HG02642 (cell line): Measurements from ENCODE around the gene PAX5.

Experiments used
- ATAC-seq: cut with Tn5 transposase; IDR thresholded peaks from one replicate; pipeline ENCODE4 v1.9.1; 2021; ENCODE audit warnings: mild to moderate bottlenecking; ENCODE audit not compliant: unreplicated experiment, poor library complexity

PAX5 gene

DNA sequence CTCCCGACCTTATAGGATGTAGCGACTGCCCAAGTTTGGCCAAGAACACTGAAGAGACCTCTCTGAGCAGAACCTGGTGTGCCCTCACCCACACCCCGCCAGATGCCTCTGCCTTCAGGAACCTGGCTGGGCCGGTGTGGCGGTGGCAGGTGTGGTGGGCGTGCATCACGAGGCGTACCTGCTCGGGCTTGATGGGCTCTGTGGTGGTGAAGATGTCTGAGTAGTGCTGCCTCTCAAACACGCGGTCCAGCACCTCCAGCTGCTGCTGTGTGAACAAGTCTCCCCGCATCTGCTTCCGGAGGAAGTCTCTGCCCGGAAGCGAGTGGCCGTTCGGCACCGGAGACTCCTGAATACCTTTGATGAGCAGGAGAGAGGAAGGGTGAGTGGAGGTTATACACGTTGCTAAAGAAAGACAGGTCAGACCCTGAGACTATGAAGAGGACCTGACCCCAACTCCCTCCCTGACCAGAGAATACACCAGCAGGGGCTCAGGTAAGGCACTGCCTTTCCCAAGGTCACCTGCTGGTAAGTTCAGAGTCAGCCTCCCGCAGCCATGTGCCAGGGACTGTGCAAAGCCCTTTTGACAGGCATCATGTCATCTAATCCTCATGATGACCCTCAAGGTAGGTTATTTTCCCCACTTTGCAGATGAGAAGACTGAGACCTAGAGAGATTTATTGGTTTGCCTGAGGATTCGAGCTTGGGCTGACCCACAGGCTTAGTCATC is 67.5 kb downstream of the PAX5 start:
- no peak for ATAC-seq

DNA sequence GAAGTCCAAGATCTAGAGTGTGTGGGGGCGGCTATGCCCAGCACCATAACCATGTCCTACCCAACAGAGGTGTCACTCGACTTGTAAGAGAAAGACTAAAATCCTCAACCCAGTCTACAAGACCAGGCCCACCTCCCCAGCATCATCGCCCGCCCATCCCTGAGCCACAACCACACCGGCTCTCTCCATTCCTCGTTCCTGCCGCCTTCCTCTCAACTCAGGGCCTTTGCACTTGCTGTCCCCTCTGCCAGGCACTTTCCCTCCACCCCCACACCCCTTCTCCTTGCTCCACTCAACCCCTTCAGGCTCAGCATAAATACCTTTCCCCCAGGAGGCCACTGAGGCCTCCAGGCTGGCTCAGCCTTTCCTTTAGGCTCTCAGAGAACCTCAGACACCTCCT is 69.3 kb downstream of the PAX5 start:
- ATAC-seq, result no peak

DNA sequence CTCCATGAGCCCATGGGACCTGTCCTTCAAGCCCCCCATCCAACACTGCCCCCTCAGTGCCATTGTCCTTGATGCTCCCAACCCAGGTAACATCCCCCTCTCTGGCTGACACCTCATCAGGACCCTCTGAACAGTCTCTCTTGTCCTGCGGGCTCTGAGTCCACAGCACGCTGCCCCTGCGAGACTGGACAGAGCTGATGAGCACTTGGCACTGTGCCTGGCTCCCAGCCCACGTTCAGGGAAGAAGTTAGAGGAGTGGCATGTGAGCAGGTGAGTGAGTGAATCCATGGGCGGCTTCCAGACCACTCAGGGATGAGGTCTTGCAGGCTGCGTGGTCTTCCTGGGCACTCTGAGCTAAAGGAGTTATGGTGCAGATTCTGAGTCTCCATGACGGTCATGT is 70.7 kb downstream of the PAX5 start:
- no peak for ATAC-seq

DNA sequence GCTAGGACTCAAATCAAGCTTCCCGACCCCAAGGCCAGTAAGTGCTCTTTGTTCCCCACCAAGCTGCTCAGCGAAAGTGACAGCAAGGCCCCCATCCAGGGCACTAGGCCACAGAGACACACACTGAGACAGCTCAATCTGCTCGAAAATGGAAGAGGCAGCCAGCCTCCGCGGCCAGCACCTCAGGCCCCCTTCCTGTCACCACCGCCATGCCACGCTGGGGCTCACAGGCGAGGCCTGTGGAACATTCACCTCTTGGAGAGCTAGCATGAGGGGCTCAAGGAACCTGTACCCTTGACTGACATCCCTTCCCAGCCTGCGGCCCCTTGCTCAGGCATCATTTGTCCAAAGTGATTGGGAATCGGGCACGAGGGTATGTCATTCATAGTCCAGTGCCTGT is 71.4 kb downstream of the PAX5 start:
- no peak for ATAC-seq

DNA sequence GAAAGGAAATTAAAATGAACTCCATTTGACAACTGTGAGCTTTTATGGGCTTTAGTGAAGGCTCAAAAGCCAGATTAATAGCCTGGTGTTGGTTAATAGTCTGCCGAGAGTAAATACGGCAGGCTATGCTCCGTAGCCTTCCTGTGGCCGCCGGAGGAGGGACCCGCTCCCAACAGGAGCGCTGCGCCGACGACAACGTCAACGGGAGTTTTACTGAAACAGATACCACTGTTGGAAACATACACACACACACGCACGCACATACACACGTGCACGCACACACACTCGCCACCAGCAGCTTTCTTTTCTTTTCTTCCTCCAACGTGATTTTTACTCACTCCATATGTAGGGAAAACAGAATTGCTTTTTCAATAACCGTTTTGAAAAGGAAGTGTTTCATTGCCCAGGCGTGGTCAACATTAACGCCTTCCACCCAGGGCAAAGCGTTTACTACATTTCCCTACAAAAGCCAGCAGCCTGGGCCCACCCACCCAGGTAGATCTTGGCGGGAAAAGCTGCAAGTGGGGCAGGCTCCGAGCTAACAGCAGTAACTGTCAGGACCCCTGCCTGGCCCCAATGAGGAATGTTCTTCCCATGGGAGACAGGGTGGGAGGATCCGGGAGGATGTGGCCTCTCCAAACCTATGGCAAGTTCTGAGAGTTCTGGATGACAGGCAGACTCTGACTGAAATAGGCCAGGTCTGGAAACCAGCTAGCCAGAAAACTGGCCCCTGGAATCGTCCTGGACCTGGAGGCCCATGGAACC is 72.3 kb downstream of the PAX5 start:
- no peak for ATAC-seq

DNA sequence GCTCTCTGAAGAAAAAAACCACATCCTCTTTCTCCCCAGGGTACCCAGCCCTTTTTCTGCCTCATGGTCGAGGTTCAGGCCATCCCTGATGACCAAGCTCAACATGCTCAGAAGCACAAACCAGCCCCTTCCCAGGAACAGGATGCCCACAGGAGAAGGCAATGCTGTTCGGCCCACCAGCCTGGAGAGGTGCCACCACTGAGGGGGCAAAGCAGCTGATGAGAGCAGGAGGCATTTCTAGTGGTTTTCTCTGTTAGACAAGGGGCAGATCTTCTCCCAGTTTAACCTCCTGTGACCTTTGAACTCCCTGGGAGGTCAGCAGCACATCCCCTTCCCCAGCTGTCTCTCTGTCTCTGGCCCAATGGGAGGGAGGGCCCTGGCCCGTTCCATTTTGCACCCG is 73.0 kb downstream of the PAX5 start:
- no peak for ATAC-seq

DNA sequence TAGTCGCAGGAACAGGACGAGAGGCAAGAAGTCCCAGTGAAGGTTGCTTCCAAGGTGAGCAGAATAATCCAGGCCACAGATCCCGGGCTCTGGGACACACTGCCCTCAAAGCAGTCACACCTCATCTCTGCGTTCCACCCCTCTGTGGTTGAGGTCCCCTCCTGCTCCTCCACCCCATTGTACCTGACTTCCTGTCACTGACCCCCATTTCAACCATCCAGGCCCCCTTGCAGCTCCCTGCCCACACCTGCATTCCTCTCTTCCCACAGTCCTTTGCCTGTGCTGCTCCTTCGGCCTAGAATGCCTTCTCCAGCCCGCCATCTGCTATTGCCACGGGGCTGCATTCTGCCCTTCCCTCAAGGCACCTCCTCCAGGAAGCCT is 73.5 kb downstream of the PAX5 start:
- ATAC-seq, result no peak

DNA sequence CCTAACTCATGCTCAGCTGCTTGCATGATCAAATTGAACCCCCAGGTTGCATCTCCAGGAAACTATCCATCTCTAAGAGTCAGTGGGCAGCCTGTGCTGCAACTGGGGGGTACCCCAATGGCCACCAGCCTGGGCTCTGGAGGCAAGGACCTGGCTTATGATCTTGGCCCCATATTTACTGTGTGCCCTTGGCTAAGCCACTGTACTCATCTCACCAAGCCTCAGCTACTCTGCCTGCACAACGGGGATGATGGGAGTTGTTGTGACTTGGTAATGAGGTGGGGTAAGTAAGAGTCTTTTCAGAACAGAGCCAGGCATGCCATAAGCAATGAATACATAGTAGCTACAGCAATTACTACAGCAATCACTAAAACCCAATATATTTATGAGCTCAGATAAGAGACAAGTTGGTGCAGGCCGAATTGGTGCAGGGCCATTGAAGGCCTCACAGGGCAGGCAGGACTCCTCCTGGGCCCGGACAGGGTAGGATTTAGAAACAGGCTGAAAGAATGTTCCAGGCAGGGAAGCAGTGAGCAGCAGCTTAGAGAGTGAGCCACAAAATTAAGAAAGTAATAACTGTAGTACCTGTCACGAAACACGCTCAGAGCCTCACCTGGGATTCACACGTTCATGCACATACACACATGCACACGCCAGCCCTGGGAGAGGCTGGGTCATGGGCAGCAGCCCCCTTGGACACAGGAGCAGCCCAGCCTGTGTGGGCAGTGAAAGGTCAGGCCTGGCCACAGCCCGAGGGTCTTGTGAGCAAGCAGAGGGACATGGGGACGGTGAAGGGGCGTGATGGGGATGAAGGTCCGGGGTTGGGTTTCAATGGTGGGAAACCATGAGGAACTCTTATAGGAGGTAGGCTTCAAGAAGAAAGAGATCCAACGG is 74.1 kb downstream of the PAX5 start:
- ATAC-seq, result no peak

DNA sequence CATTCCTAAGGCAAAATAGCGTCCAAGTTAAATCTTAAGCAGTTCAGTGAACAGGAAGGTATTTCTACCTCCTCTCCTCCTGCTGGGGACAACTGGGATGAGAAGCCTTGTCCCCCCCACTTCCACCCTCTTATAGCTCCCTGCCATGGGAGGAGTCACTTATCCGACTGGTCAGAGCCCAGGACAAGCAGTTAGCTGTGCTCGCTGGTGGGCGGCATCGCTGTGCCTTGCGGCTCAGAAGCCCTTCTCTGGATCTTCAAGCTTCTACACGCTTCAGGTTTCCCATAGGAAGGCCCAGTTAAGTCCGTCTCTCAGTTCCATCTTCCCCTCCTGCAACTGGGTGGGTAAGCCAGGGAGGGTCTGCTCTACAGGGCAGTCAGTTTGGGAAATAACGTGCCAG is 77.2 kb downstream of the PAX5 start:
- no peak for ATAC-seq

DNA sequence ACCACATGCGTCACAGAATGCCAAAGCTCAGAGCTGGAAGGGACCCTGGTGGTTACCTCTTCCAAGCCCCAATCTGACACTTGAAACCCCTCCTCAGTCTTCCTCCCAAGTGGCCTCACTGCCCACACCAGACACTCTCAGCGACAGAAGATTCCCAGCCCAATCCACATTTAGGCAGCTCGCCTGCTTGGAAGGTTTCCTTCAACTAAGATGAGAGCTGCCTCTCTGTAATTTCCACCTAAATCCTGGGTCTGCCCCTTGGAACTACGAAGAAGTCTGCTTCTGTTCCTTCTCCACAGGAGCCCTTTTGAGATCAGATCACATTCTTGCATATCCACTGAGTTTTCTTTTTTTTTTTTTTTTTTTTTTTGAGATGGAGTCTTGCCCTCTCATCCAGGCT is 83.7 kb downstream of the PAX5 start:
- ATAC-seq, result no peak

DNA sequence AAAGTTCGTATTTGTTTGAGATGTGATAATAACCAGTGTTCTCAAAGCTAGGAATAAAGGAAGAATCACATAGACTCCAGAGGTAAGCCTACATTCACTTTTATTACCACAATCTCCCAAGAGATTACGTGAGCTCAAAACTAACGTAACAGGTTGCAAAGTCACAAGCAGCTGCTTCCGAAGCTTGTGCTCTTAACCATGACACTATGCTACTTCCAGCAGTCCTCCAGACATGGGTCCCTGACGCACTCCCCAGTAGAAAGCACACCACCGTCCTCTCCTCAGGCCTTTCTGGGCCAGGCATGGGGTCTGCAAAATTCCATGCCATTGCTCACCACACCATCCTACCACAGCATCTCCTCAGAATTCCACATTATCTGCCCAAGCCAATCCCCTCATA is 84.6 kb downstream of the PAX5 start:
- no peak for ATAC-seq

DNA sequence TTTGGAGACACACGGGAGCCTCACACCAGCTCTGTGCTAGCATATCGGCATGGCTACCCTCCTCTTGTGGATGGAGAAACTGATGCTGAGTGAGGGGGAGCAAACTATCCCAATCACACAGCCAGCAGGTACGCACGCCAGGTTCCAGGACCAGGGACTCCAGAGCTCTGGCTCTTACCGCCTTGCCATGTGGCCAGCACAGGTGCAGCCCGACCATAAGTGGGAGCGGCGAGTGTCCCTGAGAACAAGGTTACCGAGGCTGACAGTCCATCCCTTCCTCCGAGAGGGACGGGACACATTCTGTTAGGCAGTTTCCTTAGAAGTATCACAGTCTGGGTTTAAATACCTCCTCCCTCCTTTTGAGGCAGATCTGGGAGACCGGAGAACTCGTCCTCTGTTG is 86.0 kb downstream of the PAX5 start:
- no peak for ATAC-seq

DNA sequence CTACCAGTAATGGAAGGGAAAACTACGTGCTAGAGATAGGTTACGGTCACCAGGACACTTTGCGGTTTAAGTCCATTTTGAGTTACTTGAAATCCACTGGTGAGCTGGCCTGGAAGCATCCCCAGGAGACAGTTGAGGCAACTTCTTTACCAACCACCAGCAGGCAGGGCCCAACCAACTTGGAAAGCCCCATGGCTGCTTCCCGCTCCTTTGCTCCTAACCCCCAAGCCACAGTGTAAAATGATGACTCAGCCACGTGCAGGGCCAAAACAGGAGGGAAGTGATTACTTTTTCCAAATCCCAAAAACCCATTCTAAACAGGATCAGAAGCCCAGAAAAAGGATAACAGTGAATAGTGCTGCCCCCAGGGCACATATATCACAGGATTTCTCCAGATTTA is 87.4 kb downstream of the PAX5 start:
- no peak for ATAC-seq

DNA sequence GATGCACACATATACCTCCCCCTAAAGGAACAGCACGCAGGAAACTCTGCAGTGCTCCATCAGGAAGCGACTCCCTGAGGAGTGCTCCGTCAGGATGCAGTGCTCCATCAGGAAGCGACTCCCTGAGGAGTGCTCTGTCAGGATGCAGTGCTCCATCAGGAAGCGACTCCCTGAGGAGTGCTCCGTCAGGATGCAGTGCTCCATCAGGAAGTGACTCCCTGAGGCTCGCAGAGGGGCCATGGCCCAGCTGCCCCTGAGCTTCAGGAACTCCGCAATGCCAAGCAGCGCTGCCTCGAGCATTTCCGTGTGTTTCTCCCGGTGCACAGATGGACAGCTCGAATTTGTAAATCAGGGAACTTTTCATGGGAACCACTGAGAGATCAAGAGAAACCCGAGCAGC is 88.1 kb downstream of the PAX5 start:
- ATAC-seq, result no peak

DNA sequence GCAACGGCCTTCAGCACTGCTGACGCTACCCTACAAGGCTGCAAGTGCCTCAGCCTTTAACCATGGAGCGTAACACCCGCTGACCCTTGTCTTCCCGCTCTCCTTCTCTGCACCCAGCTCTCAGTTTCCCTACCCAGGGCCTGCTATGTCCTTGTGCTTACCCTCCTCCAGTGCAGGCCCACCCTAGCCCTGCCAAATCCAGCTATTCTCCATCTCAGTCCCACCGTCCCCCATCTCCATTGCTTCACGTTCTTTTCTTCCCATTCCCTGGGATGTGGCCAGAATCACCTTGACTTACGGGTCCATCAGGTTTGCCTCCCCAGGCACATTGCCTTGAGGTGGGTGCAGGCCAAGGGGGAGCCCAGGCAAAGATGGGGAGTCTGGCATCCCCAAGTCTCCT is 91.2 kb downstream of the PAX5 start:
- ATAC-seq, result no peak

DNA sequence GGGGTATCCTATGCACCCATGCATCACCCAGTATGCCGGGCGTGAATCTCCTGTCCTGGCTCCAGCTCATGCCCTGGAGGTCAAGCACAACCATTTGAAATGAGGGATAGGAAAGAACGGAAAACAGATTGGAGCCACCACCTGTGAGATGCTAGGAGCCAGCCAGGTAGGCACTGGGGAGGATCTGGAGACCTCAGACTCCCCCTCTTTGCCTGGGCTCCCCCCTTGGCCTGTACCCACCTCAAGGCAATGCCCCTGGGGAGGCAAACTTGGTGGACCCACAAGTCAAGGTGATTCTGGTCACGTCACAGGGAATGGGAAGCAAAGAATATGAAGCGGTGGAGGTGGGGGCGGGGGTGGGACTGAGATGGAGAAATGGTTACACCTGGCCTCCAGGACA is 92.6 kb downstream of the PAX5 start:
- ATAC-seq, result no peak

DNA sequence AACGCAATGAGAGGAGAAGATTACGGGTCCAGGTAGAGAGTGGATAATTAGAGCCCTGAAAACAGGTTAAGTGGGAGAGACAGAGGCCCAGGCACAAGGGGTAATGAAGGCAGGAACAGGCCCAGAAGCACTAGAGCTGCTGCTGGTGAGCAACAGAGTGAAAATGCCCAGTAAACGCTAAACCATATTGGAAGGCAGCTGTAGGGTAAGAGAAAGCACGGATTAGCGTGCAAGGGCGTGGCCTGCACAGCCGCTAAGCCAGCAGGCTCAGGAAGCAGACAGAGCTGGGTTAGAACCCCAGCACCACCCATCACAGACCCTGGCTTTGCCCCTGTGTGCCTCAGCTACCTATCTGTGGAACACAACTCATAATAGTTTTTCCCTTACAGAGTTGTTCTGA is 93.2 kb downstream of the PAX5 start:
- no peak for ATAC-seq

DNA sequence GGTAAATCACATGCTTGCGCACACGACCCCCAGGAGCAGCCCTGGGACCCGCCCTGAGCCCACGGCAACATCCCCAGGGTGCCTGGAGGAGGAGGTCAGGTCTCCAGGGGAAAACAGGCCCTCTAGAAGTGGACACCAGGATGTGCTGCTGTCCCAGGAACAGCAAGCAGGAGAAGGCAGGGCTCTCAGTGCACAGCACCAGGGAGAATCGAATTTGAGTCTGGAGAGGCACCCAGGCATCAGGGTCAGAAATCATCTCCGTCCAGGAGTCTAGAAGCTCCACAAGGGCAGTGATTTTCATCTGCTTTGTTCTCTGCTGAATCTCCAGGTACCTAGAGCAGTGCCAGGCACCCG is 93.6 kb downstream of the PAX5 start:
- no peak for ATAC-seq

DNA sequence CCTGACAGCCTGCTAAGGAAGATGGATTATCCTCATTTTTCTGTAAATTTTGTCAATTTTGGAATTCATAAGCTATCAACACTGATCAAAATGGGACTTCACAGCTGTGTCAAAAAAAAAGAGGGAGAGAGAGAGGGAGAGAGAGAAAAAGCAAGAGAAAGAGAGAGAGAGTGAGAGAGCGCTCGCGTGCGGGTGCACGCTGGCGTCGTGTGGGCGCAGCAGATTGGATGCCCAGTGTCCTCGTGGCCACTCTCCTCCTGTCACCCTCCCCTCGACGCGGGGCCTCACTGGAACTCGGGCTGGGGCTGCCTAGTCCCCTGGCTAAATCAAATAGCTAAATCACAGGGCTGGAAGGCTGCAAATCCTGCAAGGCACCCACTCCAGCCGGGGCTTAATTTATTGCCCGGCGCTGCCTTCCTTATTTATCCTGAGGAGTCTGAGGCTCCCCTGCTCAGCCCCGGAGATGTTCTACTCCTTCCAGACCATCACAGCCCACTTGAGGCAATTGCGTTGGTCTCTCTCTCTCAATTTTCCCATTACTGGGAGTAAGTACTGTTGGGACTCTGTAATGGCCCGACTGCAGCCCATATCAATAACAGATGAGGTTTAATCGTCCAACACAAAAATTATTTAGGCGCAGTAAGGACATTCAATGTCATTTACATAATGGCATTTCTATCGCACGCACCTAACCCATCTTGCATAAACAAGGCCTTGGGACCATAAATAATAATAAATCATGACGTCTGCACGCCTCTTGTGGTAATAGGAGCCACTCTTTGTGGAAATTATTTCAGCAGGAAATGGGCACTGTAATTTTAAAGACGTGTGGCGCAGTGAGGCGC is 94.2 kb downstream of the PAX5 start:
- ATAC-seq, result no peak

DNA sequence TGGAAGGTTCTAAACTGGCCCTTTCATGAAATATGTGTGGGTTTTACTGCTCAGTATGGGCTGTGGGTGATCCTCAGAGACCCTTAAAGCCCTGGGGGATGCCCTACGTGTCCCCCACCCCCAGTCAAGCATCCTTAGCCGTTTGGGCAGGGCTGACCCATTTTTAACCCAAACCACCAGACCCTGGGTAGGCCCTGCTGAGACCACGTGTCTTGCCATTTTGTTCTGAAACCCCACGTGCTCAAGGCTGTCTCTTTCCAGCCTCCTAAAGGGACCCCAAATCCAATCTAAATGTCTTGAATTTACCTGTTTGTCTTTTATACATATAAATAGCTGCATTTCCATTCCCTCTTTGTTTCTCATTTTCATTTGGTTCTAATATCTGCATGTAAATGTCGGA is 94.9 kb downstream of the PAX5 start:
- ATAC-seq, result no peak
